ACC112 (cell line): Measurements from ENCODE around the gene GPR156.
A peak's percentile ranks its signal among the peaks of the same experiment; 100 is the strongest.
"Not testable (repeated sequence)": the region's sequence is repeated elsewhere in the genome, so short reads cannot be mapped to it uniquely, and the experiment has no call there.

Experiments used
- H2AFZ ChIP-seq: fragments of 200-600 bp; sonication (generic); one replicate; pipeline ENCODE4 v1.6.0; 2017; ENCODE audit warnings: antibody characterized with exemption, low read length; ENCODE audit not compliant: unreplicated experiment
- H3K27ac ChIP-seq: fragments of 200-600 bp; sonication (generic); 2 replicates; pipeline ENCODE4 v1.5.1; 2014; ENCODE audit warnings: low read depth, mild to moderate bottlenecking, antibody characterized with exemption, low read length, moderate library complexity
- H3K27me3 ChIP-seq: fragments of 200-600 bp; sonication (generic); 2 replicates; pipeline ENCODE4 v1.6.1; 2014; ENCODE audit warnings: mild to moderate bottlenecking, antibody characterized with exemption, low read length, moderate library complexity, mixed read lengths; ENCODE audit not compliant: insufficient read depth
- H3K36me3 ChIP-seq: fragments of 200-600 bp; sonication (generic); 2 replicates; pipeline ENCODE4 v1.6.1; 2016; ENCODE audit warnings: mild to moderate bottlenecking, antibody characterized with exemption, low read length, moderate library complexity, mixed read lengths; ENCODE audit not compliant: insufficient read depth
- H3K4me1 ChIP-seq: fragments of 200-600 bp; sonication (generic); one replicate; pipeline ENCODE4 v1.6.1; 2016; ENCODE audit warnings: low read length, mixed read lengths; ENCODE audit not compliant: insufficient read depth, unreplicated experiment, control insufficient read depth
- H3K4me3 ChIP-seq: fragments of 200-600 bp; sonication (generic); 2 replicates; pipeline ENCODE4 v1.5.1; 2014; ENCODE audit warnings: mild to moderate bottlenecking, low read depth, low read length
- H3K79me2 ChIP-seq: fragments of 200-600 bp; sonication (generic); one replicate; pipeline ENCODE4 v1.6.0; 2016; ENCODE audit warnings: low read length; ENCODE audit not compliant: control insufficient read depth, unreplicated experiment, insufficient read depth

GPR156 gene

DNA sequence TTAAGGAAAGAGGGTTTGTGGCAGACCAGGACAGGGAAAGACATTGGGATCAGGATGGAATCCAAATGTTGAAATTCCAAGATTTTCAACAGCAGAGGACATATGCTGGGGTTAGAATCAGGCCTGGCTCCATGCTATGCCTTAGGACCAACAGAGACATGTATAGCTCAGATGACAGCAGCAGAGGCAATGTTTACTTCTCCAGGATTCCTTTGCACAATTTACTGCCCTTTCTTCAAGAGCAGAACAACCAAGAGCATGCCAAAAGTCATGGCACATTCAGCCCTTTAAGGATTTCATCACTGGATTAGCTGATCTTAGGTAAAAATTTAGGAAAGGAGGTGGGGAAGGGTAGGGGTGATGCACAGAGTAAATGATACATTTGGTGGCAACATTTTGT is 121.2 kb downstream of the GPR156 start:
- Histone ChIP-seq H3K4me3 (no peak overlapping the region), H3K27ac (no peak overlapping the region), H2AFZ (no peak overlapping the region), H3K79me2 (no peaks in the 10 kb centered on the region), H3K4me1 (peaks cover 36% of the 10 kb centered on the region), H3K36me3 (no peaks in the 10 kb centered on the region), H3K27me3 (no peaks in the 10 kb centered on the region)

DNA sequence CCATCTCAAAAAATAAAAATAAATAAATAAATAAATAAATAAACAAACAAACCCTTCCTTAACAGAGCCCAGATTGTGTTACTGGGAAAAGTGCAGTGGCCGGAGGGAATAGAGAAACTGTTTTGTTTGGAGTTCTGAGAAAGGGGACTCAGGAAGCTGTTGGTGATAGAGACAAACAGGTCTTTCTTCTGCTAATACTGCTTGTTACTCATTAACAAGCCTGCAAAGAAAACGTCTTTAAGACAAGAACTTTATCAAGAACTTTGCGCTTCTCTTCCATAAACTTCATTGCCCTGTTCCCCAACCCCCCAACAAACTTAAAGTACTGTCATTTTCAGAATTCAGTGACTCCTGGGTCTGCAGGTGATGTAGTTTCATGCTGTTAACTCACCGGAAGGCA is 122.0 kb downstream of the GPR156 start:
- H3K4me1 ChIP-seq, result peaks cover 38% of the 10 kb centered on the region
- H3K27ac ChIP-seq, result no peak overlapping the region

DNA sequence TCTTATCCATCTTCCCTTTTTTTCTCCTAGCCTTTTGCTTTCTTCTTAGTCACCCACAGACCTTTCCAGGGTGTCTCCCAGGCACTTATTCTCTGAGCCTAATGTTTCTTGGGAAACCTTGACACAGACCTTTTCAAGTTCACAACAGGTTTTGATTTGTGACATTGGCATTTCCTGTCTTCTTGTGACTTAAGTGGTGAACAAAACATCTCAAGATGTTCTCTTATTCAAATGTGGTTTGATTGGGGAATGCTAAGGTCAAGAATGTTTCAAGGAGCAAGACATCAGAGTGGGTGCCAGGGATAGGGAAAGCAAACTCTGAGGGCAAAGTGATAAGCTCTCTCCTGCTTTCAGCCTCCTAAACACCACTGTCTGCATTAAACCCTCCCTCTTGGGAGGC is 122.6 kb downstream of the GPR156 start:
- no peak overlapping the region for H2AFZ ChIP-seq
- no peaks in the 10 kb centered on the region for H3K79me2 ChIP-seq
- H3K4me3 ChIP-seq, result no peak overlapping the region
- H3K4me1 ChIP-seq, result peaks cover 38% of the 10 kb centered on the region
- H3K27ac ChIP-seq, result peak overlapping the region; percentile 24; the same call in 1 of the 2 replicates
- H3K36me3 ChIP-seq, result no peaks in the 10 kb centered on the region
- H3K27me3 ChIP-seq, result no peaks in the 10 kb centered on the region

More for the DNA sequence above, 122.0 kb downstream of the GPR156 start:
- H2AFZ ChIP-seq, result no peak overlapping the region
- H3K4me3 ChIP-seq, result no peak overlapping the region
- no peaks in the 10 kb centered on the region for H3K36me3 ChIP-seq
- no peaks in the 10 kb centered on the region for H3K79me2 ChIP-seq
- H3K27me3 ChIP-seq, result no peaks in the 10 kb centered on the region

GRCh38 chr3:120161902-120162301 is 123.1 kb downstream of the GPR156 start:
- no peak overlapping the region for H3K4me3 ChIP-seq
- H2AFZ ChIP-seq, result no peak overlapping the region
- H3K27me3 ChIP-seq, result no peaks in the 10 kb centered on the region
- peaks cover 38% of the 10 kb centered on the region for H3K4me1 ChIP-seq
- H3K36me3 ChIP-seq, result no peaks in the 10 kb centered on the region
- H3K79me2 ChIP-seq, result no peaks in the 10 kb centered on the region
- H3K27ac ChIP-seq, result 0 out of 2 replicates have a peak overlapping the region, but pooled peaks have one; percentile 24

- Histone ChIP-seq H3K79me2 (no peaks in the 10 kb centered on the region), H2AFZ (no peak overlapping the region), H3K36me3 (no peaks in the 10 kb centered on the region), H3K4me1 (peaks cover 38% of the 10 kb centered on the region), H3K27ac (peak overlapping the region; percentile 70), H3K27me3 (no peaks in the 10 kb centered on the region), H3K4me3 (no peak overlapping the region)
Observed at GRCh38 chr3:120160050-120160449, 125.0 kb downstream of the GPR156 start.

GRCh38 chr3:120157681-120158080 is 127.3 kb downstream of the GPR156 start:
- Histone ChIP-seq H3K27me3 (no peaks in the 10 kb centered on the region), H3K79me2 (no peaks in the 10 kb centered on the region), H3K4me1 (peaks cover 50% of the 10 kb centered on the region), H2AFZ (no peak overlapping the region), H3K4me3 (no peak overlapping the region), H3K27ac (no peak overlapping the region), H3K36me3 (no peaks in the 10 kb centered on the region)

GRCh38 chr3:120157113-120157512 is 127.9 kb downstream of the GPR156 start:
- Histone ChIP-seq H2AFZ (no peak overlapping the region), H3K79me2 (no peaks in the 10 kb centered on the region), H3K36me3 (no peaks in the 10 kb centered on the region), H3K4me3 (no peak overlapping the region), H3K27me3 (no peaks in the 10 kb centered on the region), H3K4me1 (peaks cover 45% of the 10 kb centered on the region), H3K27ac (no peak overlapping the region)

GRCh38 chr3:120156699-120157098 is 128.3 kb downstream of the GPR156 start:
- no peak overlapping the region for H2AFZ ChIP-seq
- H3K4me3 ChIP-seq, result no peak overlapping the region
- H3K27me3 ChIP-seq, result no peaks in the 10 kb centered on the region
- no peaks in the 10 kb centered on the region for H3K79me2 ChIP-seq
- peaks cover 41% of the 10 kb centered on the region for H3K4me1 ChIP-seq
- H3K36me3 ChIP-seq, result no peaks in the 10 kb centered on the region
- no peak overlapping the region for H3K27ac ChIP-seq

- not testable (repeated sequence) for H3K4me3 ChIP-seq, H3K27ac ChIP-seq
Observed at GRCh38 chr3:120155694-120156093, 129.3 kb downstream of the GPR156 start.

GRCh38 chr3:120155108-120155507 is 129.9 kb downstream of the GPR156 start:
- Histone ChIP-seq H3K4me3 (no peak overlapping the region), H3K36me3 (no peaks in the 10 kb centered on the region), H3K4me1 (peaks cover 25% of the 10 kb centered on the region), H3K27ac (no peak overlapping the region), H3K79me2 (no peaks in the 10 kb centered on the region), H2AFZ (no peak overlapping the region), H3K27me3 (no peaks in the 10 kb centered on the region)

More at GRCh38 chr3:120155694-120156093, 129.3 kb downstream of the GPR156 start:
- H3K36me3 ChIP-seq, H3K79me2 ChIP-seq, H2AFZ ChIP-seq, H3K27me3 ChIP-seq: not testable (repeated sequence)
- peaks cover 31% of the 10 kb centered on the region for H3K4me1 ChIP-seq

GRCh38 chr3:120153294-120153693 is 131.7 kb downstream of the GPR156 start:
- Histone ChIP-seq H3K36me3 (no peaks in the 10 kb centered on the region), H2AFZ (peak overlapping the region; percentile 83), H3K79me2 (no peaks in the 10 kb centered on the region), H3K27me3 (no peaks in the 10 kb centered on the region), H3K27ac (peak overlapping the region; percentile 84), H3K4me1 (peaks cover 17% of the 10 kb centered on the region), H3K4me3 (peak overlapping the region; percentile 15; the same call in 1 of the 2 replicates)
